ENCODE data around the gene ZNF277. TPM values are rescaled to one million over a fixed set of nuclear protein-coding genes. Genes with fewer than 3 reads are reported as not detected.
"Not testable (repeated sequence)": the region's sequence is repeated elsewhere in the genome, so short reads cannot be mapped to it uniquely, and the experiment has no call there.

The ZNF277 gene
- total RNA-seq, 1 donor from 2014 or later = 24.0 TPM

DNA sequence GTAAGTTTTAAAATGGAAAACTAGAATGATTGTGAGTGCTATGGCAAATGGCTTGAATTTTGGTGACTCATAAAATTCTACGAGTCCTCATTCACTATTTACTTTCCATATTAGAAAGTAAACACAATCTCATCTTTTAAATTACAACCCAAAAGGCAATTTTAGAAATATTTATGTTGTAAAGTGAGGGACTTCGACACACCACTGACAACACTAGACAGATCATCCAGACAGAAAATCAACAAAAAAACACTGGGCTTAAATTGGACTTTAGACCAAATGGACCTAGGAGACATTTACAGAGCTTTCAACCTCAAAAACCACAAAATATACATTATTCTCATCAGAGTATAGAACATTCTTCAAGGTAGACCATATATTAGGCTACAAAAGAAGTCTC, 30.1 kb downstream of the ZNF277 start:
- intact Hi-C loops (cut with DNase I) = no loop called here

DNA sequence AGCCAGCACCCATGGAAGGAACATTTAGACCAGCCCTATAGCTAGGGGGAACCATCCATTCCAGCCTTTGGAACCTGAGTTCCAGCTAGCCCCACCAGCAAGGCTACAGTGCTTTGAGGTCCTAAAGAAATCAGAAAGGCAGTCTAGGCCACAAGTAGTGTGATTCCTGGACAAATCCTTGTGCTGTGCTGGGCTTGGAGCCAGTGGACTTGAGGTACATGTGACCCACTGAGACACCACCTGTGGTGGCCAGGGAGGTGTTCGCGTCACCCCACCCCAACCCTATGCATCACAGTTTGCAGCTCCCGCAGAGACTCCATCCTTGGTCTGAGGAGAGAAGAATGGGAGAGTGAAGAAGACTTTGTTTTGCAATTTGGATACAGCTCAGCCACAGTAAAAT, 31.8 kb downstream of the ZNF277 start:
- no peak for ATAC-seq
- DNase-seq (ENCODE audit: low spot score) = no peak
- intact Hi-C loops (cut with DNase I) = no loop called here

More for the DNA sequence above, 30.1 kb downstream of the ZNF277 start:
- DNase-seq (ENCODE audit: low spot score) = no peak
- no peak for ATAC-seq

DNA sequence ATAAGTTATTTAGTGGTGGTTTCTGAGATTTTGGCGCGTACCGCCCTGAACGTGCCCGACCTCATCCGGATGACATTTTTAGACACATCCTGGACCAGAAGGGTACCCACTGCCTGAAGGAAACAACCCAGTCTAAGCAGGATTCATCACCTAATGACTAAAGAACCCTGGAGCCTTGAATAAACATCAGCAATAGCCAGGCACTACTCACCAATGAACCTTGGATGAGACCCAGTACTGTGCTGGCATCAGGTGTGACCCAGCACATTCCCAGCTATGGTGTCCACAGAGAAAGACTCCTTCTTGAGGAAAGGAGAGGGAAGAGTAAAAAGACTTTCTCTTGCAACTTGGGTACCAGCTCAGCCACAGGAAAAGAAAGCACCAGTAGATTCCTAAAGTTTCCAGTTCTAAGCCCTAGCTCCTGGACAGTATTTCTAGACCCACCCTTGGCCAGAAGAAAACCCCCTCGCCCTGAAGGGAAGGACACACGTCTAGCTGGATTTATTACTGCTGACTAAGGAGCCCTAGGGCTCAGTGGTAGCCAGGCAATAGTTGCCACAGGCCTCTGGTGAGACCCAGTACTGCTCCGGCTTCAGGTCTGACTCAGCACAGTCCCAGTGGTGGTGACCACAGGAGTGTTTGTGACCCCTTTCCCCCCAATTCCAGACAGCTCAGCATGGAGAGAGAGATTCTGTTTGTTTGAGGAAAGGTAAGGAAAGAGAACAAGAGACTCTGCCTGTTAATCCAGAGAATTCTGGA, 32.5 kb downstream of the ZNF277 start:
- ATAC-seq (no peak), DNase-seq (ENCODE audit: low spot score) (no peak)
- intact Hi-C loops (cut with DNase I) = no loop called here

DNA sequence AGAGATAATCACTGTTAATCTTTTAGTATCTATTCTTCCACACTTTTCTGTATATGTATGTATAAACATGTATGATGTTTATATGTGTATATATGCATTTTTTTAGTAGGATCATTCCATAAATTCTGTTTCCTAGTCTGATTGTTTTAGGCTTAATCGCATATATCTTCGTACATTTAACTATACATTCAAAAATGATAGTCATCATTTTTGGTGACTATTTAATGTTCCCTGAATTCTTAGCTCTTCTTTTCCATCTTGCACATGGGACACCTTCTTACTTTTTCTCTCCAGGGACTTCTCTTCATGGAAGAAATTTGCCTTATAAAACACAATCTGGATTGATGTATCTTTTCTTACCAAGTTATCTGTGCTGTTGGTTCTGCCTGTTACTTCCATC, 42.1 kb downstream of the ZNF277 start:
- intact Hi-C loops (cut with DNase I) = no loop called here
- DNase-seq (ENCODE audit: low spot score) (no peak), ATAC-seq (no peak)

DNA sequence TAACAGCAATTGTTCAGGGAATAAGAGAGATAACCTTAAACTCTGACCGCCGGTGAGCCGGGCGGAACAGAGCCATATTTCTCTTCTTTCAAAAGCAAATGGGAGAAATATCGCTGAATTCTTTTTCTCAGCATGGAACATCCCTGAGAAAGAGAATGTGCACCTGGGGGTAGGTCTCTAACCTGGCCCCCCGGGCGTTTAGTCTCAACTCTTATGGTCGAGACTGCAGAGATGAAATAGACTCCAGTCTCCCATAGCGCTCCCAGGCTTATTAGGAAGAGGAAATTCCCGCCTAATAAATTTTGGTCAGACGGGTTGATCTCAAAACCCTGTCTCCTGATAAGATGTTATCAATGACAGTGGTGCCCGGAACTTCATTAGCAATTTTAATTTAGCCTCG, 43.5 kb downstream of the ZNF277 start:
- DNase-seq (ENCODE audit: low spot score); intact Hi-C loops (cut with DNase I); ATAC-seq: not testable (repeated sequence)

DNA sequence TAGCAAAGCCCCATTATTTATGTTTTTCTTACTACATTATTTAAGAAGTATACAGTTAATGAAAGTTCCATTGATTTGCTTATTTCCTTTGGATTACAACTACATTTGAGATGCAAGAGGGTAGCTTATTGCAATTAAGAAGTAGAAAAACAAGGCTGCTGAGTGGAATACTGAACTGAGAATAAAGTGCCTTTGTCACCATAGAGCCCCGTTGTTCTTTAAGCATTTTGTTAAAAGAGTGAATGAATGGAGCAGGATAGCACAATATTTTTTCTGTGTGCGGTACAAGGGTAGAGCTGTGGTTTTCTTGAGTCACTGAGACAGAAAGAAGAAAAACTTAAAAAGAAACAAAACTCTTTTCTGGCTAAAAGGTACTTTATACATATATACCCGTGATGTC, 45.6 kb downstream of the ZNF277 start:
- ATAC-seq (no peak), DNase-seq (ENCODE audit: low spot score) (no peak)
- intact Hi-C loops (cut with DNase I) = no loop called here

DNA sequence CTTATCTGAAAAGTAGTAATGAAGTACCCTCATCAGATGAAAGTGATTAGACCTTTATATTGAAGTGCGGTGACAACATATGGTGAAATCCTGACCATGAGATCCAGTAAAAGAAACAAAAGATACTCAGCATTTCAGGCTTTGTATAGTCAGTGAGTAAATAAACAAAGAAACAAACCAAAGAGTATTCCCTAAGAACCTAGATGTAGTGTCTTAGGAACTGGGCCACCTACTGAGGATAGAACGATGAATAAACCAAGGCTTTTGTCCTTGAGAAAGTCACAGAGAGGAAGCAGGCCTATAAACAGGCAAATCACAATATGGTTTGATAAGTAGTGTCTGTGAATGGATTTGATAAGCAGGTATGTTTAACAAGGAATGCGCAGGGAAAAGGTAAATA, 46.2 kb downstream of the ZNF277 start:
- no peak for DNase-seq (ENCODE audit: low spot score)
- intact Hi-C loops (cut with DNase I) = no loop called here
- ATAC-seq = no peak

DNA sequence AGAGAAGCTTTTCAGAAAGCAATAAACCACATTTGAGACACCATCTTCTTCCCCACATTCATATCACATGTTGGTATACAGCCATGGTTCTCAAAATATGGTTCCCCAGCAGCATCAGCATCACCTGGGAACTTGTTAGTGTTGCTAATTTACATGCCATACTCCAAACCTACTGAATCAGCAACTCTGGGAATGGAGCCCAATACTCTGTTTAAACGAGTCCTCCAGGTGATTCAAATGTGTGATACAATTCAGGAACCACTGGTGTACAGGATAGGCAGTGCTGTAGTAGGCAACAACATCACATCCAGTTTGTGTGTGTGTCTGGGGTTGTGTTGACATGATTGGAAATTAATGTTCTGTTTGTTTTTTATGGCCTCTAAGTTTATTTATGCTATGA, 47.7 kb downstream of the ZNF277 start:
- no peak for ATAC-seq
- no peak for DNase-seq (ENCODE audit: low spot score)
- intact Hi-C loops (cut with DNase I) = no loop called here

DNA sequence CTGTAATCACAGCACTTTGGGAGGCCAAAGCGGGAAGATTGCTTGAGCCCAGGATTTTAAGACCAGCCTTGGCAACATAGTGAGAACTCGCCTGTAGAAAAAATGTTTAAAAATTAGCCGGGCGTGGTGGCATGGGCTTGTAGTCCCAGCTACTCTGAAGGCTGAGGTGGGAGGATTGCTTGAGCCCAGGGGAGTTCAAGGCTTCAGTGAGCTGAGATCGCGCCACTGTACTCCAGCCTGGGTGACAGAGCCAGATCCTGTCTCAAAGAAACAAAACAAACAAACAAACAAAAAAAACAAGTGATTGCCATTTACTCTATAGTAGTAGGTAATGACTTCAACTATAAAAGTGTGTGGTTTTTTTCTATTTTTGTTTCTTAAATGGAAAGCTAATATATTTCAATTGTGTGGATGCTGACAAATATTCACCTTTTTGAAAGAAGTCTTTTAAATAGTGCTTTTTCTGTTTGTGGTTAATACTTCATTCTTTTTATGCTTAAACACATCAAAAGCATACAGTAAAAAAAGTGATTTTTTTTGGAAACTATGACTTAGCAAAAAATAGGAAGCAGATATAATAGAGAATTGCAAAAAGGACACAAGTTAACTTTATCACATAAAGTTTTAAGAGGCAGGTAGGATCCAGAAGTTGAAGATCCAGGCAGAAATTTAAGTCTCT, 48.4 kb downstream of the ZNF277 start:
- DNase-seq (ENCODE audit: low spot score) (no peak), ATAC-seq (no peak)
- intact Hi-C loops (cut with DNase I) = no loop called here

DNA sequence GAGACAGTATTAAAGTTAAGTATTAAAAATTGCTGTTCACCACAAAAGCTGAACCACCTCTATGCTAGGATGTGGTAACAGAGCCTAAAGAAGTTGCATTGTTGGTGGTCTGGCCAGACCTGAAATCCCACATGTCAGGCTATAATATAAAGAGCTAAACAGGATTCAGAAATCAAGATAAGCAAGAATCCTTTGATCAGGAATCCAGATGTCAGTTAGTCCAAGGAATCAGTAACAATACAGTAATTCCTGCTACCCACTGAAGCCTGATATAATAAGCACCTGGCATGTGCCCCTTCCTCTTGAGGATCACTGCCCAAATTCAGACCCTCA, 48.9 kb downstream of the ZNF277 start:
- intact Hi-C loops (cut with DNase I) = no loop called here
- ATAC-seq (no peak), DNase-seq (ENCODE audit: low spot score) (no peak)

DNA sequence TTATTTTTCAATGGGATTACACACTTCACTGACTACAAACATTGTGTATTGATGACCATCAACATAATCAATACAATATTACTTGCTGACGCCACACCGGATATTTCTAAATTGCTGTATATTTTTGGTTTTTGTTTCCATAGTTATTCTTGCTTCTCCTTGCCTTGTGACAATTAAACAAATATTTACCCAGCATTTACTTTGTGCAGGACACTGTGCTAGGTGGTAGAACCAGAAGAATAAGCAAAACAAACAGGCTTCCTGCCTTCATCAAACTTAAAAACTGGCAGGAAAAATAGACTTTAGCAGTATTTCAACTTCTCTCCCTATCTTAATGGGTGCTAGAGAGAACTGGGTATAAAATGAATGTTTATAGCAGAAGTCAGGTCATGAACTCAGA, 50.6 kb downstream of the ZNF277 start:
- ATAC-seq (no peak), DNase-seq (ENCODE audit: low spot score) (no peak)
- intact Hi-C loops (cut with DNase I) = no loop called here

DNA sequence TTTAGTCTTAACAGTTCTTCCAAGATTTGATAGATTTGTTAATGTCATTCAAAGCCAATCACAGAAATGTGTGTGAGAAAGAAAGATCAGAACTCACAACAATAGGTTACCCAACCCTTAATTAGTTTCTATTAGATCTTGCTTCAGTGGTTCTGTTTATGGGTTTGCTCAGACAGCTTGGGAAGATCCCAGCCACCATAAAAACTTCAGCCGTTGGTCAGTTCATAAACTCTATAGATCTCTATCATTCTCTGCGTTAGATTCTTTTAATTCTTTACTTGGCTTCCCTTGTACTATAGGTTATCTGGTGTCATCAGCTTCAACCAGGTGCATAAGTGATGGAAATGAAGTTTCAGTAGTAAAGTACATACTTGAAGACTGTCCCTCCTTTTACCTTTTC, 54.4 kb downstream of the ZNF277 start:
- DNase-seq (ENCODE audit: low spot score) = no peak
- intact Hi-C loops (cut with DNase I) = no loop called here
- ATAC-seq = no peak

DNA sequence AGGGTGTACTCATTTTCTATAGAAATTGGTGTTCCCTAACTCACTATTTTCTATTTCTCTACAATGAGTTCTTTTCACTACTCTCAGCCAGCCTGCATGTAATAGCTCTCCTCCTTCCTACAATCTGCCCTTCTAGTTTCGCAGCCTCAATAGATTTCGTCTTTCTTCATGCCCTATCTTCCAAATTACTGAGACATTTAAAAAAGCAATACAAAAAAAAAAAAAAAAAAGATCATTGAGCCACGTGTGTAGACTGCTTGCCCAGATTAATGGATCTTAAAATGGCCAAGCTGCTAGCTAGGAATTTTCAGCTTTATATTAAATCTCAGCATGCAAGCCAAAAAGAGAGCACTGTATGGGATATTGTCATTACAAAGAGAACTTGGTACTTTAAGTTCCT, 55.5 kb downstream of the ZNF277 start:
- no peak for ATAC-seq
- intact Hi-C loops (cut with DNase I) = no loop called here
- no peak for DNase-seq (ENCODE audit: low spot score)

DNA sequence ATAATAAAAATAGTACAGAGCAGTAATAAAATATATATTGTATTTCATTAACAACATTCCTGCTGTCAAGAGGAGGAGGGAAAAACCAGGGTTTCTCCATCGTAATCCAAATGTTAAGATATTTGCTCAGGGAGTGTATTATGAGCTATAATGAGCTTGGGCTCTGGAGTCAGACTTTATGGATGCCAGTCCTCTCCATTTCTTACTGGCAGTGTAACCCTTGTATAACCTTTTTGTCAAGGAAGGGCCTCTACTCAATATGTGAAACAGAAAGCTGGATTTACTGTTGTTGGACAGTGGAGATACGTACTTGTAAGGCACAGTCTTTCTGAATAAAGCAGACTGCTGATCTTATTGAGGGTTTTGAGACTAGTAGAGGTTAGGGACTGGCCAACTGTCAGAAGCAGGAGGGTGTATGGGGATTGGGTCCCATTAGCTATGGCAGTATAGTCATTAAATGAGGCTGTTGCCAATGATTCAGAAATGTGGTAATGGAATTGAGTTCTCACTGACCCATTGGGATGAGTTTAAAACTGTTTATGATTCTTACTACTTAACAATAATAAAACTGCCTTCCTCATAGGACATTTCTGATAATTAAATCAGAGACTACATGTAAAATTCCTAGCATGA, 56.5 kb downstream of the ZNF277 start:
- ATAC-seq (no peak), DNase-seq (ENCODE audit: low spot score) (no peak)
- intact Hi-C loops (cut with DNase I) = no loop called here

DNA sequence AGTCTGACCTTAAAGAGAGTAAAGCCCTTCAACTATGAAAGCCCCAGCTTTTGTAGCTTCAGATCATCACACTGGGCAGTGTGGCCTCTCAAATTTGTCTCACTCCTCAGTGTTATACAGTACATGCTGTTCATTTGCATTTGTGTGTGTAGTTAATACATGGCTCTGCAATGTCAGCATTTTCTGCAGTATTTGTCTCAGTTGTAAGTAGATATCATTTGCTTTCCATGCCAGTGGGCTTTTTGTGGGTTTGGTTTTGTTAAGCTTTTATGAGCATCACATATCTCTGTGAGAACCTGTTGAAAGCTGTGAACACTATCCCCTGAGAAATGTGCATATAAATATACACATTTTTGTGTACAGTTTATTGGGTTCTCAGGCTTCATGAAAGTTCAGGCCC, 57.0 kb downstream of the ZNF277 start:
- intact Hi-C loops (cut with DNase I) = no loop called here
- ATAC-seq = no peak

DNA sequence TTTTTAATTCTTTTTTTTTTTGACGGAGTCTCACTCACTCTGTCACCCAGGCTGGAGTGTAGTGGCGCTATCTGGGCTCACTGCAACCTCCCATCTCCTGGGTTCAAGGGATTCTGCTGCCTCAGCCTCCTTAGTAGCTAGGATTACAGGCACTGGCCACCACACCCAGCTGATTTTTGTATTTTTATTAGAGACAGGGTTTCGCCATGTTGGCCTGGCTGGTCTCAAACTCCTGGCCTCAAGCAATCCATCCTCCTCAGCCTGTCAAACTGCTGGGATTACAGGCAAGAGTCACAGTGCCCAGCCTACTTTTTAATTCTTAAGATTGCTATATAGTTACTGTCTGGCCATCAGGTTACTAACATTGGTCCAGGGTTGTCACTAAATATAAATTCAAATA, 59.6 kb downstream of the ZNF277 start:
- no peak for ATAC-seq
- no peak for DNase-seq (ENCODE audit: low spot score)
- intact Hi-C loops (cut with DNase I) = no loop called here

More for the DNA sequence above, 57.0 kb downstream of the ZNF277 start:
- no peak for DNase-seq (ENCODE audit: low spot score)

DNA sequence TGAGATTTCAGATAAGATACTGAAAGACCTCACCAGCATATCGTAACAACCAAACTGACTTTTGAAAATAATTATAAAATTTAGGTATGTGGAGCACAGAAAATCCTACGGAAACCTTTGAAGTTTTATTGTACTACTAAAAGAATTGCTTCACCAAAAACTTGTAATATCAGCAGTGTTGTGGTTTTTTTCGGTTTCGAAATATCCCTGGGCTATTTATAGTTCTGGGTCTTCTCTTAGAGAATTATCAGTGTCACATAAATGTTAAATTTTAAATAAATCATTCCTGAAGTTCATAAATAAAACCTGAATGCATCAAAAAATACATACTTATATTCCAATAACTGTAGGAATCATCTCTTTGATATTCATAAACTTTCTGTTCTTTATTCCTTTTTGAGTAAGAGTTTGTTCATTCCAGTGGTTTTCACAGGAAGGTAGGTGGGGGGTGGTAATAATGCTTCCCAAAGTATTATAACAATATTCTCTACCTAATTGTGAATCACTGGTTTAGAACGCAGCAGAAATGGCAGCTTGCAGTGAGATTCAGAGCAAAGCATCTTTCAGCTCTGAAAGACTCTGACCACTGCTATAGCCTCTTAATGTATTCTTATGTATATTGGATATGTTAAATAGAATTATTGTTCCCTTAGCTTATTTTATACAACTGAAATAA, 60.2 kb downstream of the ZNF277 start:
- intact Hi-C loops (cut with DNase I) = no loop called here
- ATAC-seq = peak; percentile 48

DNA sequence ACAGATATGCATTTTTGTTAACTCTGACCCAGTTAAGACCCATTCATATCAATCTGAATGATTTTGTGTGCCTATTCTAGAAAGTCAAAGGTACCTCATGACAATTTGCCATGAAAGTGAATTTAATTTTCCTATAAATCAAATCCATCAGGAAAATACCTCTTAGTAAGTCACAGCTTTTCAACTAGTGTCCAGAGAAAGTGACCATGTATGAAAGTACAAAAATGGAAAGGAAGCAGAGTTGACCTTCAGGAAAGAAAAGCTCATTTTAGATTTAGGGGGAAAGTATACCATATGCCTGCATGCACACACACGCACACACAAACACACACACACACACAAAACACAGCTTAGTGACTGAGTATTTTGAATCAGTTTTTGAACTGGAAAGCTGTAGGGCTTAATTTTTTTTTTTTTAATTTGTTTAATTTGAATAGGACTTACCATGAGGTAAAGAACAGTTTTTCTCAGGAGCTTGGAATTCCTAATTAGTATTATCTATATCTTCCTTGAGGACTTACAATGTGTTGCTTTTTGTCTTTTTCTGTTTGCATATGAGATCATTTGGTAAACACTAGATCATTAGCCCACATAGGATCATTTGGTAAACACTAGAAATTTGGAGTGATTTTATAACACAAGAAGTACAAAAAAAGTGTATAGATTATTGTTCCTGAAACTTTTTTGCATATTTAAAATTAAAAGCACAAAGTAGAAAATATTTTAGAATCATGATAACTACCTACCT, 61.6 kb downstream of the ZNF277 start:
- no peak for ATAC-seq
- no peak for DNase-seq (ENCODE audit: low spot score)

More for the DNA sequence above, 60.2 kb downstream of the ZNF277 start:
- DNase-seq (ENCODE audit: low spot score) = no peak

DNA sequence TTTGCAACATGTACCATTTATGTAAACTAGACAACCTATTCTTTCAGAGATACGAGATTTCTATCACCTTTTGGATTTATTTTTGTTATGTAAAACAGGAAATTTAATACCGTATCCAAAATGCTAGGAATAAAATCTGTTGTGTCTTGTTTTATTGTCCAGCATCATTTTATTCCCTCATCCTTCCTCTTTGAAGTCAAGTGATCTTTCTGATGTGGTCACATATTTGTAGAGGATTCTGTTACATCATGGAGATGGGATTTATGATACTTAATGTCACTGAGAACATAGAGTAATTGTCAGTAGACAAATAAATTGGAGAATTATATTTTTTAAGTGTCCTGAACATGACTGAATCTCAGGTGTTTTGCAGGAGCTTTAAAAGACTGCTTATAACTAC, 64.7 kb downstream of the ZNF277 start:
- intact Hi-C loops (cut with DNase I) = no loop called here

More for the DNA sequence above, 61.6 kb downstream of the ZNF277 start:
- intact Hi-C loops (cut with DNase I) = no loop called here

More for the DNA sequence above, 64.7 kb downstream of the ZNF277 start:
- DNase-seq (ENCODE audit: low spot score) = no peak
- ATAC-seq = no peak

All from sciatic nerve (tissue), 2 donors.